A673 (cell line): ENCODE data around the gene EVPL.

Source experiments
- EZH2 ChIP-seq: fragments of 200-600 bp; sonication (generic); IDR thresholded peaks from 2 replicates; pipeline ENCODE4 v1.6.1; 2017; ENCODE audit warnings: borderline replicate concordance, low read depth, mild to moderate bottlenecking, mixed read lengths, antibody characterized with exemption, low read length; ENCODE audit not compliant: poor library complexity, severe bottlenecking
- TF ChIP-seq, protein P1 (sequence below): fragments of 300-800, 200-600 bp; sonication (generic); conservative IDR thresholded peaks from 2 replicates; pipeline ENCODE4 v1.5.1; 2017; ENCODE audit warnings: low read depth, mild to moderate bottlenecking, antibody characterized with exemption, low read length, moderate library complexity, mixed read lengths

DNA sequence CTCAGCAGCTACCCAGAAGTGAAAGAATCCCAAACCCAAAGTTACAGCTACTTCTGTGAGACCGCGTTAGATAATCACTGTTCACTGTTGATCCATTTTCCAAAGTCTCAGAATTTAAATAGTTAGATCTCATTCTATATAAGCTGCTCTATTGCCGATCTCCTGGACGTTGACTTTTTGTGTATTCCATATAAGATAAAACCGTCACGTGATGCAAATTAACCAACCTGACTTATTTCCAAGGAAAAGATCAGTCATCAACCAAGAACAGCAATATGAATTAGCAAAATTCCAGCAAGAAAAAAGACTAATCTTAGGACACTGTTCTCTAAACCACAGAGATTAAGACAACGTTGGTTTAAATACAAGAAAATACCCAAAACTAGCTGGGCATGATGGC lies 56.5 kb downstream of the EVPL start:
- TF ChIP-seq, protein P1, sequence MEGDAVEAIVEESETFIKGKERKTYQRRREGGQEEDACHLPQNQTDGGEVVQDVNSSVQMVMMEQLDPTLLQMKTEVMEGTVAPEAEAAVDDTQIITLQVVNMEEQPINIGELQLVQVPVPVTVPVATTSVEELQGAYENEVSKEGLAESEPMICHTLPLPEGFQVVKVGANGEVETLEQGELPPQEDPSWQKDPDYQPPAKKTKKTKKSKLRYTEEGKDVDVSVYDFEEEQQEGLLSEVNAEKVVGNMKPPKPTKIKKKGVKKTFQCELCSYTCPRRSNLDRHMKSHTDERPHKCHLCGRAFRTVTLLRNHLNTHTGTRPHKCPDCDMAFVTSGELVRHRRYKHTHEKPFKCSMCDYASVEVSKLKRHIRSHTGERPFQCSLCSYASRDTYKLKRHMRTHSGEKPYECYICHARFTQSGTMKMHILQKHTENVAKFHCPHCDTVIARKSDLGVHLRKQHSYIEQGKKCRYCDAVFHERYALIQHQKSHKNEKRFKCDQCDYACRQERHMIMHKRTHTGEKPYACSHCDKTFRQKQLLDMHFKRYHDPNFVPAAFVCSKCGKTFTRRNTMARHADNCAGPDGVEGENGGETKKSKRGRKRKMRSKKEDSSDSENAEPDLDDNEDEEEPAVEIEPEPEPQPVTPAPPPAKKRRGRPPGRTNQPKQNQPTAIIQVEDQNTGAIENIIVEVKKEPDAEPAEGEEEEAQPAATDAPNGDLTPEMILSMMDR = no peak
- TF ChIP-seq EZH2 = no peak
